H1 (cell line): ENCODE results near the gene LRRC4C. TPM values are rescaled to one million over a fixed set of nuclear protein-coding genes. Genes with fewer than 3 reads are reported as not detected.

Source experiments
- CTCF ChIA-PET: fragments of 300-600 bp; sonication (Branson Sonifier 250); formaldehyde crosslinking; loops from one replicate; lab custom pipeline; 2021; ENCODE audit not compliant: partially characterized antibody; lab: Charles Lee
- POLR2A ChIA-PET: fragments of 300-600 bp; sonication (Branson Sonifier 250); formaldehyde crosslinking; loops from one replicate; lab custom pipeline; 2021; ENCODE audit warnings: inconsistent platforms; ENCODE audit not compliant: partially characterized antibody; lab: Charles Lee
- DNase-seq, 2 experiments: peaks; one replicate each; pipeline versions ENCODE4 v3.0.0 to v3.0.0-alpha.2; 2010 to 2022; ENCODE audit warnings: low spot score in 2 of 2, low read depth in 1 of 2, mixed read lengths in 1 of 2
- FAIRE-seq: peaks from 2 replicates; lab custom pipeline; 2011; peaks lifted over from hg19 to GRCh38; lab: Jason Lieb, UNC
- H2AFZ ChIP-seq: 2 replicates; pipeline ENCODE4 v1.8.1; 2012; ENCODE audit warnings: low read length, inconsistent platforms
- H2AK5ac ChIP-seq: 2 replicates; pipeline ENCODE4 v1.6.1; 2013; ENCODE audit warnings: low read depth, low read length
- H2BK120ac ChIP-seq: replicated peaks from 2 replicates; pipeline ENCODE3; 2013; ENCODE audit warnings: low read depth, low read length, inconsistent platforms
- H2BK12ac ChIP-seq: 2 replicates; pipeline ENCODE4 v1.6.1; 2013; ENCODE audit warnings: low read depth, low read length
- H2BK15ac ChIP-seq: 2 replicates; pipeline ENCODE4 v1.6.1; 2013; ENCODE audit warnings: low read length
- H2BK20ac ChIP-seq: 2 replicates; pipeline ENCODE4 v1.6.1; 2013; ENCODE audit warnings: low read length
- H2BK5ac ChIP-seq: 2 replicates; pipeline ENCODE4 v1.6.1; 2013; ENCODE audit warnings: low read depth, low read length
- H3K14ac ChIP-seq: 2 replicates; pipeline ENCODE4 v1.6.1; 2013; ENCODE audit warnings: inconsistent platforms; ENCODE audit not compliant: insufficient read length
- H3K18ac ChIP-seq: 2 replicates; pipeline ENCODE4 v1.6.1; 2013; ENCODE audit warnings: low read length; ENCODE audit errors: extremely low read depth
- H3K23ac ChIP-seq: 2 replicates; pipeline ENCODE4 v1.6.1; 2013; ENCODE audit warnings: inconsistent platforms; ENCODE audit not compliant: insufficient read length
- H3K23me2 ChIP-seq: 2 replicates; pipeline ENCODE4 v1.6.1; 2013; ENCODE audit warnings: low read depth, low read length
- H3K27ac ChIP-seq: 2 replicates; pipeline ENCODE4 v1.6.1; 2011; ENCODE audit warnings: low read depth, low read length, inconsistent platforms
- H3K27me3 ChIP-seq, 4 experiments: replicated peaks in 1 of 4; 1 replicate in 1 of 4; 2 replicates in 3 of 4; pipeline versions ENCODE4 v1.6.1 to v1.8.1; 2011 to 2013; ENCODE audit warnings: low read length in 3 of 4, mild to moderate bottlenecking in 3 of 4, inconsistent platforms in 2 of 4, mixed read lengths in 2 of 4, moderate library complexity in 1 of 4; ENCODE audit not compliant: control insufficient read depth in 3 of 4, insufficient read depth in 3 of 4; ENCODE audit errors: extremely low read depth in 1 of 4
- H3K36me3 ChIP-seq, 4 experiments: 2 replicates each; pipeline versions ENCODE4 v1.6.1 to v1.8.1; 2011 to 2013; ENCODE audit warnings: mild to moderate bottlenecking in 4 of 4, low read length in 3 of 4, moderate library complexity in 2 of 4, control low read depth in 1 of 4, inconsistent platforms in 1 of 4; ENCODE audit not compliant: insufficient read depth in 4 of 4, control insufficient read depth in 2 of 4
- H3K4ac ChIP-seq: replicated peaks from 2 replicates; pipeline ENCODE3; 2013; ENCODE audit warnings: low read length, low read depth, mixed read lengths, inconsistent platforms; ENCODE audit not compliant: insufficient read length
- H3K4me1 ChIP-seq, 4 experiments: replicated peaks in 1 of 4; 1 replicate in 1 of 4; 2 replicates in 3 of 4; pipeline versions ENCODE4 v1.6.1 to v1.8.1; 2011 to 2013; ENCODE audit warnings: low read length in 3 of 4, inconsistent platforms in 2 of 4, mixed read lengths in 1 of 4; ENCODE audit not compliant: insufficient read depth in 4 of 4, control insufficient read depth in 3 of 4
- H3K4me2 ChIP-seq, 2 experiments: 2 replicates each; pipeline versions ENCODE4 v1.6.1 to v1.8.1; 2011 to 2013; ENCODE audit warnings: low read depth in 2 of 2, low read length in 2 of 2, control low read depth in 1 of 2, inconsistent platforms in 1 of 2, mild to moderate bottlenecking in 1 of 2; ENCODE audit not compliant: insufficient read depth in 1 of 2
- H3K4me3 ChIP-seq, 4 experiments: fragments of 200-600, 300-600 bp in 1 of 4; sonication (generic), shearing (Covaris generic), sonication (Bioruptor Twin) in 1 of 4; 2 replicates each; pipeline versions ENCODE4 v1.5.1 to v1.8.1; 2011 to 2016; ENCODE audit warnings: low read length in 4 of 4, low read depth in 3 of 4, control low read depth in 2 of 4, inconsistent platforms in 2 of 4, mild to moderate bottlenecking in 2 of 4, mixed read lengths in 1 of 4, moderate library complexity in 1 of 4; ENCODE audit not compliant: insufficient read depth in 2 of 4; ENCODE audit errors: extremely low read depth in 1 of 4
- H3K56ac ChIP-seq: replicated peaks from 2 replicates; pipeline ENCODE3; 2013; ENCODE audit warnings: low read depth, mild to moderate bottlenecking, mixed read lengths, low read length, inconsistent platforms; ENCODE audit not compliant: insufficient read length
- H3K79me1 ChIP-seq: 2 replicates; pipeline ENCODE4 v1.6.1; 2013; ENCODE audit warnings: low read depth, low read length, control low read depth
- H3K79me2 ChIP-seq, 2 experiments: 2 replicates each; pipeline versions ENCODE4 v1.6.1 to v1.8.1; 2012 to 2013; ENCODE audit warnings: low read length in 2 of 2, mild to moderate bottlenecking in 2 of 2, inconsistent platforms in 1 of 2; ENCODE audit not compliant: insufficient read depth in 2 of 2, control insufficient read depth in 1 of 2
- H3K9ac ChIP-seq, 4 experiments: replicated peaks in 1 of 4; 1 replicate in 1 of 4; 2 replicates in 3 of 4; pipeline versions ENCODE4 v1.6.1 to v1.8.1; 2011 to 2013; ENCODE audit warnings: low read depth in 3 of 4, low read length in 3 of 4, control low read depth in 2 of 4, mild to moderate bottlenecking in 2 of 4, moderate library complexity in 2 of 4, inconsistent platforms in 1 of 4; ENCODE audit errors: extremely low read depth in 1 of 4
- H3K9me3 ChIP-seq, 2 experiments: 2 replicates each; pipeline versions ENCODE4 v1.6.1 to v1.8.1; 2012 to 2013; ENCODE audit warnings: mild to moderate bottlenecking in 2 of 2, moderate library complexity in 2 of 2, control low read depth in 1 of 2, inconsistent platforms in 1 of 2, low read depth in 1 of 2, low read length in 1 of 2, mixed read lengths in 1 of 2; ENCODE audit not compliant: insufficient read depth in 2 of 2
- H4K20me1 ChIP-seq, 2 experiments: replicated peaks in 1 of 2; 2 replicates each; pipeline versions ENCODE3 to v1.8.1; 2011 to 2013; ENCODE audit warnings: inconsistent platforms in 2 of 2, low read length in 2 of 2, mild to moderate bottlenecking in 1 of 2; ENCODE audit not compliant: insufficient read depth in 2 of 2, control insufficient read depth in 1 of 2
- H4K5ac ChIP-seq: 2 replicates; pipeline ENCODE4 v1.6.1; 2013; ENCODE audit warnings: low read length, low read depth, mixed read lengths, inconsistent platforms; ENCODE audit not compliant: insufficient read length
- H4K8ac ChIP-seq: 2 replicates; pipeline ENCODE4 v1.8.0; 2013; ENCODE audit warnings: mild to moderate bottlenecking, moderate library complexity, low read length, inconsistent platforms; ENCODE audit not compliant: insufficient read depth; ENCODE audit errors: extremely low read depth
- H4K91ac ChIP-seq: replicated peaks from 2 replicates; pipeline ENCODE3; 2013; ENCODE audit warnings: low read length, mixed read lengths, inconsistent platforms; ENCODE audit not compliant: insufficient read length
- CEBPB ChIP-seq: IDR thresholded peaks from 2 replicates; pipeline ENCODE4 v1.6.1; 2012; ENCODE audit warnings: low read depth, low read length
- POLR2AphosphoS5 ChIP-seq: IDR thresholded peaks from 2 replicates; pipeline ENCODE4 v1.6.1; 2011; ENCODE audit warnings: low read depth, low read length
- RXRA ChIP-seq: IDR thresholded peaks from 2 replicates; pipeline ENCODE4 v1.6.1; 2011; ENCODE audit warnings: low read depth, mild to moderate bottlenecking, low read length, moderate library complexity; ENCODE audit not compliant: insufficient read depth
- SIRT6 ChIP-seq: IDR thresholded peaks from one replicate; pipeline ENCODE4 v1.7.1; 2012; ENCODE audit warnings: low read length, inconsistent platforms
- WGBS, 2 experiments: shearing (Covaris generic) in 1 of 2; methylation state at CpG; one replicate each; pipeline versions ENCODE4 v1.1.6 to v1.1.7; 2013 to 2015; ENCODE audit warnings: low lambda C conversion rate in 2 of 2, mixed read lengths in 2 of 2, inconsistent platforms in 1 of 2, low coverage in 1 of 2, missing lambda C conversion rate in 1 of 2; ENCODE audit not compliant: insufficient replicate concordance in 2 of 2, insufficient coverage in 1 of 2, insufficient read length in 1 of 2; ENCODE audit errors: extremely low coverage in 1 of 2, missing lambda C conversion rate in 1 of 2; 5-methylcytosine and 5-hydroxymethylcytosine counted together
- polyA plus RNA-seq, 7 experiments: library from polyadenylated mRNA; depleted of rRNA in 3 of 7; stranded (reverse) in 5 of 7; unstranded in 2 of 7; fragments of >200 nt in 5 of 7; fragments of 200-250 nt in 2 of 7; gene quantifications; 1 replicate in 5 of 7; 2 replicates in 1 of 7; 4 replicates in 1 of 7; pipeline versions ENCODE4 v1.2.1 to v1.2.3, GENCODE V29; 2011 to 2013; ENCODE audit warnings: missing spikeins in 2 of 7, mixed read lengths in 2 of 7
- total RNA-seq: library from RNA; stranded (reverse); fragmentation: NEBNext Ultra II Directional; extraction: Animal tissue kit (Norgen Biotek cat#: 25700); gene quantifications from 2 replicates; pipeline ENCODE4 v1.2.1, GENCODE V29; 2021

The LRRC4C gene
- total and polyA plus RNA-seq, 2 of the 8 experiments (the other 6 are each of a cell fraction or from before 2014, with no cell fraction given), result 0.23 to 2.2 TPM

DNA sequence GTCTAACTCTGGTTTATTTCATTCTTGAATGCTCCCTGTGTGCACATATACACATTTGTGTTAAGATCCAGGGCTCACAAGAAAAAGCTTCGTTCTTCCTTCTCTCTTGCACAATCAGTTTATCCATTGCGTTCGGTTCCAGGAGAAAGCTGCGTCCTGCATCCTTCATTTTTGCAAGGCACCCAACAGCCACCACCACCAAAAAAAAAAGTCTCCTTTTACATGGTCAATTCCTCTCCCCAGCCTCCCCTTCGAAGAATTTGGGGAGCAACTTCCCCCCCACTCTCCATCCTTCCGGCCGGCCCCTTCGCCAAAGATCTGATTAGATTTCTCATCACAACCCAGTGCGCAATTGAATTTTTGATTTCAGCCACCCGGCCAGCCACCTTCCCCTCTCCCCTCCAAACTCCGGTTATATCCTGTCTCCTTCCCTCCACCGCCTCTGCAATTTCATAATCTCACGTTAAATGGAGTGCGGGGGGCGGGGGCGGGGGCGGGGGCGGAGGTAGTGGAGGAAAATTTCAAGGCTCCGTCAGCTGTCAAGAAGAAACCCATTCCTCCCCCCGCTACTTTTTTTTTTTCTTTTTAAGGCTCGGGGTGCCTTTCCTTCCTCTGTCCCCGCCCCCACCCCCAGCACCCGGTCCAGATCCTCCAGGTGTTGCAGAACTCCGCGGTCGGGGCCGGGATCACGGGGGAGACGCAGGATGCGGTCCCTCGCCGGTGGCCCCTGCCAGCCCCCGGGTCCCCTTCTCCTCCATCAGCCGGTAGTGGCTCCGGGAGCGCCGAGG lies 1166.5 kb downstream of the LRRC4C start:
- no peak overlapping the region for H3K27ac ChIP-seq
- FAIRE-seq, result no peak
- no peak overlapping the region for H3K9ac ChIP-seq

More for the DNA sequence above, 1166.5 kb downstream of the LRRC4C start:
- H3K23ac ChIP-seq, result no peak overlapping the region
- 7% methylated on average over 16 of the region's 37 CpGs; no CpG with 5 or more reads in 1 of the 2 experiments for WGBS, 2 experiments
- peak in 1 of 2 experiments; percentile 56 for DNase-seq
- H2AK5ac ChIP-seq, result no peak overlapping the region
- no peaks in the 10 kb centered on the region for H3K79me2 ChIP-seq
- H4K20me1 ChIP-seq, result no peaks in the 10 kb centered on the region
- H3K79me1 ChIP-seq, result no peaks in the 10 kb centered on the region
- no peak overlapping the region; the same call in 1 of the 2 replicates for H4K8ac ChIP-seq
- H3K4ac ChIP-seq, result no peak overlapping the region
- H4K91ac ChIP-seq, result no peak overlapping the region
- 0 out of 2 replicates have a peak, but pooled peaks have one; percentile 56 for TF ChIP-seq CEBPB
- TF ChIP-seq POLR2AphosphoS5, result no peak
- no peak for TF ChIP-seq SIRT6
- no peak for TF ChIP-seq RXRA
- no peak overlapping the region for H2AFZ ChIP-seq
- H3K23me2 ChIP-seq, result peaks cover 11% of the 10 kb centered on the region; the same call in 1 of the 2 replicates
- no peak overlapping the region for H4K5ac ChIP-seq
- CTCF ChIA-PET, result interaction anchor here (1.0 to 2.2 kb wide), 10 partner anchors 14 to 200 kb away, joined by 3 to 17 read pairs (median 7); no protein-coding TSS in a partner anchor
- peak overlapping the region; percentile 75 to 77 for H3K4me2 ChIP-seq
- H2BK12ac ChIP-seq, result no peak overlapping the region
- H3K14ac ChIP-seq, result no peak overlapping the region
- H3K18ac ChIP-seq, result no peak overlapping the region
- peak overlapping the region; percentile 62 to 70 (median 66) for H3K4me3 ChIP-seq
- no peaks in the 10 kb centered on the region for H3K36me3 ChIP-seq
- H3K9me3 ChIP-seq, result no peaks in the 10 kb centered on the region
- no peak overlapping the region for H2BK5ac ChIP-seq
- H3K27me3 ChIP-seq, result peaks cover 11 to 24% (median 21%) of the 10 kb centered on the region in 4 experiments
- peaks cover 0 to 7% (median 3%) of the 10 kb centered on the region in 4 experiments; a peak in 2 of 7 replicates for H3K4me1 ChIP-seq
- H2BK20ac ChIP-seq, result no peak overlapping the region
- H2BK120ac ChIP-seq, result no peak overlapping the region
- no peak overlapping the region for H2BK15ac ChIP-seq
- POLR2A ChIA-PET, result interaction anchor here (1.3 kb wide), 1 partner anchor 13 kb away, joined by 3 read pairs; no protein-coding TSS in a partner anchor
- no peak overlapping the region for H3K56ac ChIP-seq
